Naive thymus-derived CD4-positive, alpha-beta T cell (primary cell): ENCODE data around the gene LCN12. TPM values are rescaled to one million over a fixed set of nuclear protein-coding genes. Genes with fewer than 3 reads are reported as not detected.

Source experiments
- ATAC-seq: fragments of 150-1000 bp; cut with Tn5 transposase; 2 replicates; pipeline ENCODE4 v1.10.0; 2021; ENCODE audit warnings: mild to moderate bottlenecking, moderate library complexity
- CTCF ChIA-PET: fragments of 350-600 bp; sonication (Branson Sonifier 250); formaldehyde crosslinking; loops from one replicate; lab custom pipeline; 2021; ENCODE audit warnings: antibody characterized with exemption; lab: Charles Lee
- POLR2A ChIA-PET: fragments of 350-600 bp; sonication (Branson Sonifier 250); formaldehyde crosslinking; loops from one replicate; lab custom pipeline; 2021; ENCODE audit warnings: antibody characterized with exemption, inconsistent platforms; lab: Charles Lee
- DNase-seq, 9 donors: peaks; one replicate each; pipeline versions ENCODE4 v3.0.0 to v3.0.0-alpha.2; 2020 to 2022; ENCODE audit warnings: mixed read lengths in 1 of 9
- H3K27ac ChIP-seq: one replicate; pipeline ENCODE4 v1.7.0; 2013; ENCODE audit warnings: mild to moderate bottlenecking, low read depth, low read length, moderate library complexity
- H3K27me3 ChIP-seq, 2 donors: one replicate each; pipeline ENCODE4 v1.7.0; 2013; ENCODE audit warnings: low read length in 2 of 2, mild to moderate bottlenecking in 2 of 2, moderate library complexity in 2 of 2; ENCODE audit not compliant: control insufficient read depth in 2 of 2, insufficient read depth in 2 of 2
- H3K36me3 ChIP-seq, 3 experiments: 1 replicate in 2 of 3; 2 replicates in 1 of 3; pipeline ENCODE4 v1.7.0; 2013; ENCODE audit warnings: low read length in 3 of 3, mild to moderate bottlenecking in 3 of 3, moderate library complexity in 1 of 3; ENCODE audit not compliant: insufficient read depth in 3 of 3, control insufficient read depth in 2 of 3
- H3K4me1 ChIP-seq, 2 donors: one replicate each; pipeline ENCODE4 v1.7.0; 2013; ENCODE audit warnings: low read length in 2 of 2, mild to moderate bottlenecking in 2 of 2, moderate library complexity in 1 of 2; ENCODE audit not compliant: control insufficient read depth in 2 of 2, insufficient read depth in 2 of 2
- H3K4me3 ChIP-seq: 2 replicates; pipeline ENCODE4 v1.7.0; 2013; ENCODE audit warnings: mild to moderate bottlenecking, low read length
- H3K9me3 ChIP-seq, 3 experiments: 1 replicate in 2 of 3; 2 replicates in 1 of 3; pipeline ENCODE4 v1.7.0; 2013; ENCODE audit warnings: low read length in 3 of 3; ENCODE audit not compliant: control insufficient read depth in 2 of 3
- H3K27ac Mint-ChIP-seq, 9 donors: one replicate each; pipeline ENCODE4 v1.8.0; 2020 to 2022; ENCODE audit warnings: mixed read lengths in 9 of 9, mild to moderate bottlenecking in 8 of 9, moderate library complexity in 5 of 9, inconsistent platforms in 2 of 9
- H3K27me3 Mint-ChIP-seq, 5 donors: one replicate each; pipeline ENCODE4 v1.8.0; 2021 to 2022; ENCODE audit warnings: mixed read lengths in 5 of 5, mild to moderate bottlenecking in 1 of 5
- H3K36me3 Mint-ChIP-seq, 5 donors: one replicate each; pipeline ENCODE4 v1.8.0; 2020 to 2022; ENCODE audit warnings: mixed read lengths in 5 of 5, mild to moderate bottlenecking in 3 of 5, inconsistent platforms in 1 of 5
- H3K4me1 Mint-ChIP-seq, 7 donors: one replicate each; pipeline ENCODE4 v1.8.0; 2020 to 2022; ENCODE audit warnings: mixed read lengths in 7 of 7, mild to moderate bottlenecking in 3 of 7, inconsistent platforms in 1 of 7
- H3K4me3 Mint-ChIP-seq, 10 donors: one replicate each; pipeline ENCODE4 v1.8.0; 2020 to 2022; ENCODE audit warnings: mild to moderate bottlenecking in 10 of 10, mixed read lengths in 10 of 10, moderate library complexity in 6 of 10, inconsistent platforms in 2 of 10
- H3K9me3 Mint-ChIP-seq, 11 donors: one replicate each; pipeline ENCODE4 v1.8.0; 2020 to 2022; ENCODE audit warnings: mixed read lengths in 11 of 11, mild to moderate bottlenecking in 4 of 11, inconsistent platforms in 1 of 11, moderate library complexity in 1 of 11
- intact Hi-C, 2 donors: fragments of 100-400 bp; cut with micrococcal nuclease; formaldehyde crosslinking; loops; one replicate each; pipeline ENCODE4 v1.15.1; 2023
- polyA plus RNA-seq, 2 donors: library from polyadenylated mRNA; unstranded; fragments of 300-500 nt; fragmentation: Illumina TruSeq; gene quantifications; one replicate each; pipeline ENCODE4 v1.2.3, GENCODE V29; 2021
- total RNA-seq, 6 experiments: library from RNA in 5 of 6; stranded (reverse) in 5 of 6; gene quantifications; 1 replicate in 5 of 6; 2 replicates in 1 of 6; pipeline ENCODE4 v1.2.3 and lab custom pipeline; 2021 to 2026

LCN12 gene
- total and polyA plus RNA-seq, 7 experiments from 2014 or later, result 0.89 to 4.9 (median 2.6) TPM; not detected in 2

DNA sequence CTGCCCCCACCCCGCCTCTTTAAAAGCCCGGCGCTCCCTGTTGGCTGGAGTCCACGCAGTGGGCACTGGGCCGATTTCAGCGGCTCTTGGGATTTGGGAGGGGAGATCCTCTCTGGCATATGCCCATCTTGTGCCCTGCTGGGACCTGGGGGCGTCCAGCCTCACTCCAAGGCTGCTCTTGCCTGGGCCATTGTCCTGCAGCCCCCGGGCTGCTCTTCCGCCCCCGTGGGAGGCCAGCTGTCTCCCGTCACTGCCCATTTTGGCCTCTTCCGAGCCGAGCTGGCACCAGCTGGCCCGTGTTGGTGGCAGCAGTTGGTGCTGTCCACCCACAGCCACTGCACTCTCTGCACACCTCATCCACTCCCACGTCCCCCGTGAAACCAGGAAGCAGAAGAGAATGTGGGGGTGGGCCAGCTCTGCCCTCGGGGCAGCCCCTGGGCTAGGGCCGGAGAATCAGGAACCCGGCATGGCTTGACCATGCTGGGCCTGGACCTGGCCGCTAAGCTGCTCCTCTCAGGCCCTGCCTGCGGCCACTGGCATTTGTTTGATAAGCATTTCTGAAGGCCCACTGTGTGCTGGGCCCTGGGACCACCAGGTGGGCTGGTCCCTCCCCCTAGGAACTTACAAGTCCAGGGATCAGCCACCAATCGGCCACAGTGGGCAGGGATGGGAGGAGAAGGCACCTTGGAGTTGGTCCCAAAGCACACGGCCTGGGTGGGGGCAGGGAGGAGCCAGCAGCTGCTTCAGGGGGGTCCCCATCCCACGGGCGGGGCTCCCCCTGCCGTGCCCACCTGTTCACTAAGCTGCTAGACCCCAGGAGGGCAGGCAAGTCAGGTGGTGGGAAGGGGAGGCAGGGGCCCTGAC lies 4.8 kb upstream of the LCN12 start:
- ChIA-PET CTCF (interaction anchor here (0.8 to 1.4 kb wide), 2 partner anchors 81 to 88 kb away, joined by 3 read pairs; partner anchors contain the start of gene ABCA2), POLR2A (interaction anchor here (0.9 to 1.8 kb wide), 6 partner anchors 11 to 104 kb away, joined by 3 to 4 read pairs (median 3); no protein-coding TSS in a partner anchor)
- intact Hi-C loops, result loop anchor here (10.0 kb wide), 2 partner anchors 258 to 278 kb away; partner anchors contain the start of genes CYSRT1 (in 1 of the 2), NDOR1 (in 1 of the 2), RNF208 (in 1 of the 2) and RNF224 (in 1 of the 2)
- Mint-ChIP-seq H3K27me3 (no peaks in the 10 kb centered on the region), H3K27ac (peak overlapping the region in 2 of 9 donors; percentile 24 to 52), H3K9me3 (no peaks in the 10 kb centered on the region), H3K36me3 (no peaks in the 10 kb centered on the region), H3K4me3 (no peak overlapping the region), H3K4me1 (peaks cover 0 to 17% (median 5%) of the 10 kb centered on the region in 7 donors)
- peaks cover 10 to 16% of the 10 kb centered on the region in 2 donors for H3K4me1 ChIP-seq
- H3K27me3 ChIP-seq, result no peaks in the 10 kb centered on the region
- H3K36me3 ChIP-seq, result peaks cover 0 to 10% (median 0%) of the 10 kb centered on the region in 3 experiments
- no peaks in the 10 kb centered on the region for H3K9me3 ChIP-seq
- no peak overlapping the region for H3K4me3 ChIP-seq
- ATAC-seq (no peak), DNase-seq (peak in 1 of 9 donors; percentile 3)
- no peak overlapping the region for H3K27ac ChIP-seq

DNA sequence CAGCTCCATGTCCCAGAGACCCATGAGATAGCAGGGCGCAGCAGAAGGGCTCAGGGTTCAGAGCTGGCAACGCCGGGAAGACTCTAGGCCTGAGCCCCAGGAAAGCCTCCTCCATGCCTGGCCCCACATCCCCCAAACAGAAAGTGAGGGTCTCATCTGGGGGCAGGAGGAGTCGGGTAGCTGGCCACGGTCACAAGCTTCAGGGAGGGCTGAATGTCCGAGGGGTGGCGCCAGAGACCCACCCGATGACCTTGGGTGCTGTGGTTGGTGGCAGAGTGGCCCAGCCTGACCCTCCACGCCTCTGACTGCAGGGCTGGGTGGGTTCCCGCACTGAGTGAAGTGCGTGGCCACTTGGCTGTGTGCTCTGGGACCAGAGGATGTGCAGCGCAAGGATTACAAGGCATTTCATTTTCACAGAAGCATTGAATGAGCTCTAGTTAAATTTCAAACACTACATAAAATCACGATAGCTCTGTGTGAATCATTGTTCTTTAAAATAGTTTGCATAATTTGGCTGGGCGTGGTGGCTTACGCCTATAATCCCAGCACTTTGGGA lies 4.0 kb upstream of the LCN12 start:
- Histone ChIP-seq H3K9me3 (no peaks in the 10 kb centered on the region), H3K27me3 (no peaks in the 10 kb centered on the region), H3K36me3 (peaks cover 0 to 4% (median 0%) of the 10 kb centered on the region in 3 experiments), H3K4me1 (peaks cover 10 to 16% of the 10 kb centered on the region in 2 donors), H3K27ac (no peak overlapping the region), H3K4me3 (no peak overlapping the region)
- H3K4me1 Mint-ChIP-seq, result peaks cover 0 to 17% (median 5%) of the 10 kb centered on the region in 7 donors
- peak in 1 of 9 donors; percentile 3 for DNase-seq
- H3K36me3 Mint-ChIP-seq, result no peaks in the 10 kb centered on the region
- ChIA-PET CTCF (interaction anchor here (0.8 to 1.4 kb wide), 2 partner anchors 80 to 87 kb away, joined by 3 read pairs; partner anchors contain the start of gene ABCA2), POLR2A (interaction anchor here (0.9 to 1.8 kb wide), 5 partner anchors 10 to 105 kb away, joined by 3 to 4 read pairs (median 3); no protein-coding TSS in a partner anchor)
- peak overlapping the region in 9 of 10 donors; percentile 5 to 89 (median 53) for H3K4me3 Mint-ChIP-seq
- no peaks in the 10 kb centered on the region for H3K27me3 Mint-ChIP-seq
- intact Hi-C loops, result loop anchor here (2.0 to 10.0 kb wide), 3 partner anchors 87 to 277 kb away; partner anchors contain the start of genes CYSRT1 (in 1 of the 2), NDOR1 (in 1 of the 2), RNF208 (in 1 of the 2) and RNF224 (in 1 of the 2)
- H3K27ac Mint-ChIP-seq, result peak overlapping the region in 5 of 9 donors; percentile 9 to 83 (median 45)
- no peak for ATAC-seq
- no peaks in the 10 kb centered on the region for H3K9me3 Mint-ChIP-seq

DNA sequence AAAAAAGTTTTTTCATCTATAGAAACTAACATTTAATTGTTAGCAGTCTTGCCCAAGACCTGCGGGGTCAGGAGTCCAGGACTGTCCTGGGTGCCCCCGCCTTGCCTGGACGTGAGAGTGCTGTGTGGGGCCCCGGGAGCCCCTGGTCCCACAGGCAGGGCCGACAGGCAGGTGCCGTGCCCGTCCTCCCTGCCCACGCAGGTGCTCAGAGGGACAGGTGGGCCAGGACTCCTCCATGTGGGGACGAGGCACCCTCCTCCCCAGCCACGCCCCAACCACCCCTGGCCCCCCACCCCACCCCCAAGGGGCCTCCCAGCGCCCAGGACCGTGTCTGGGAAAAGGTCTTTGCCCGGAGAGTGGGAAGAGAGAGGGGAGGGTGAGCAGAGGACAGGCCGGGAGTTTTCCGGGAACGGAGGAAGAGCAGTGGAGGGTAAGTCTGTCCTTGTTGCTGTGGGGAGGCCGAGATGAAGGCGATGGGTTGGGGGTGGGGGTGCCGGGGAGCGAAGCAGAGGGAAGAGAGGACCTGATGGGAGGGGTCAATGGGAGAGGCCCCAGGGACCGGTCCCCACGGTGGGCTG lies 2.7 kb upstream of the LCN12 start:
- peaks cover 0 to 17% (median 5%) of the 10 kb centered on the region in 7 donors for H3K4me1 Mint-ChIP-seq
- no peaks in the 10 kb centered on the region for H3K9me3 ChIP-seq
- H3K4me3 Mint-ChIP-seq, result peak overlapping the region; percentile 73 to 89 (median 85)
- no peak for ATAC-seq
- H3K36me3 ChIP-seq, result no peaks in the 10 kb centered on the region
- DNase-seq, result peak in 1 of 9 donors; percentile 8
- H3K27me3 ChIP-seq, result no peaks in the 10 kb centered on the region
- H3K4me1 ChIP-seq, result peaks cover 7 to 16% of the 10 kb centered on the region in 2 donors
- no peaks in the 10 kb centered on the region for H3K9me3 Mint-ChIP-seq
- H3K27ac Mint-ChIP-seq, result peak overlapping the region in 8 of 9 donors; percentile 74 to 89 (median 86)
- intact Hi-C loops, result loop anchor here (1.0 to 10.0 kb wide), 5 partner anchors 29 to 275 kb away; partner anchors contain the start of genes CYSRT1 (in 1 of the 2), NDOR1 (in 1 of the 2), PAXX (in 1 of the 2) and RNF208 (in 1 of the 2)
- H3K4me3 ChIP-seq, result peak overlapping the region; percentile 68
- ChIA-PET POLR2A (no interaction called here), CTCF (no interaction called here)
- H3K27me3 Mint-ChIP-seq, result no peaks in the 10 kb centered on the region
- no peaks in the 10 kb centered on the region for H3K36me3 Mint-ChIP-seq
- peak overlapping the region; percentile 81 for H3K27ac ChIP-seq

DNA sequence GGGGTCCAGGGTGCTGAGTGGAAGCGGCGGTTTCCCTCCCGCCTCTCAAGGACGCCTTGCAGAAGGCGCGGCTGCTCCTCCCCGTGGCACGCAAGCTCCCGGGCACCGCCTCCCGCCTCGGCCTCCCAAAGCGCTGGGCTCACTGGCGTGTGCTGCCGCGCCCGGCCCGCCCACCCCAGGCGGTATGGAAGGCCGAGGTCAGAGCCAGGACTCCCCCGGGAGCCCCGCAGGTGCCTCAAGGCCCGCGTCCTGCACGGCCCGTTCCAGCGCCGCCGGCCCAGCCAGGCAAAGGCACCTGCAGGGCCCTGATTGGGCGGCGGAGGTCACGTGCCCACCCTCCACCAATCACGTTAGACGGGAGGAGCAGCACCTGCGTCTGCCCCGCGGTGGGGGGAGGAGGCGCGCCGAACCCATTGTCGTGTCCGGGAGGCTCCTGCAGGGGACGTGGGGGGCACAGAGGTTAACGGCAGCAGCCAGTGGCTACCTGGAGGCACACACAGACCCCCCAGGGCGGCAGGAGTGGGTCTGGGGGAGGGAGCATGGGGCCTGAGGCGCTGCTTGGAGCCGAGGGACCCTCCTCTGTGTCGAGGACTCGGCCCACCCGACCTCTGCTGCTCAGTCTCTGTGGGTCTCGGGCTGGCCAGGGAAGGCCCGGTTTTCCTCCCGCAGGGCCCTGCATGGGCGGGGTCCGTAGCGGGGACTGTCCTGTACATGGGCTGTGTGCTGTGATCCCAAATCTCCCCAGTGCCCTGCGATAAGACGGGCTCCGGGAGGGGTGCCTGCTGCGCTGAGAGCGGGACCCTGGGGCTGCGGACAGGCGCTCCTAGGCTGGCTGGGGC lies 2.0 kb upstream of the LCN12 start:
- no peaks in the 10 kb centered on the region for H3K36me3 Mint-ChIP-seq
- peak overlapping the region; percentile 74 to 93 (median 86) for H3K4me3 Mint-ChIP-seq
- peaks cover 0 to 13% (median 0%) of the 10 kb centered on the region in 7 donors for H3K4me1 Mint-ChIP-seq
- H3K27me3 Mint-ChIP-seq, result no peaks in the 10 kb centered on the region
- peak overlapping the region; percentile 81 for H3K27ac ChIP-seq
- no peaks in the 10 kb centered on the region for H3K36me3 ChIP-seq
- POLR2A ChIA-PET, result interaction anchor here (0.7 to 1.7 kb wide), 2 partner anchors 10 to 78 kb away, joined by 4 read pairs; no protein-coding TSS in a partner anchor
- no peaks in the 10 kb centered on the region for H3K9me3 ChIP-seq
- peak overlapping the region; percentile 66 to 91 (median 86) for H3K27ac Mint-ChIP-seq
- peak; percentile 89 to 97 (median 95) for DNase-seq
- H3K4me1 ChIP-seq, result peaks cover 4 to 13% of the 10 kb centered on the region in 2 donors
- ATAC-seq, result peak; percentile 97
- intact Hi-C loops, result loop anchor here (1.0 to 10.0 kb wide), 6 partner anchors 28 to 275 kb away; partner anchors contain the start of genes PAXX (in 2 of the 2), CYSRT1 (in 1 of the 2), NDOR1 (in 1 of the 2) and RNF208 (in 1 of the 2)
- no peaks in the 10 kb centered on the region for H3K9me3 Mint-ChIP-seq
- peak overlapping the region; percentile 68 for H3K4me3 ChIP-seq
- CTCF ChIA-PET, result no interaction called here
- no peaks in the 10 kb centered on the region for H3K27me3 ChIP-seq

- H3K4me3 ChIP-seq, result peak overlapping the region; percentile 68
- peaks cover 0 to 10% of the 10 kb centered on the region in 2 donors for H3K4me1 ChIP-seq
- no peaks in the 10 kb centered on the region for H3K27me3 ChIP-seq
- ChIA-PET POLR2A (interaction anchor here (0.7 to 1.7 kb wide), 3 partner anchors 9 to 152 kb away, joined by 3 to 4 read pairs (median 4); no protein-coding TSS in a partner anchor), CTCF (no interaction called here)
- Mint-ChIP-seq H3K9me3 (no peaks in the 10 kb centered on the region), H3K4me1 (peaks cover 0 to 13% (median 0%) of the 10 kb centered on the region in 7 donors), H3K27ac (peak overlapping the region in 8 of 9 donors; percentile 74 to 91 (median 82)), H3K4me3 (peak overlapping the region; percentile 74 to 93 (median 86)), H3K27me3 (no peaks in the 10 kb centered on the region), H3K36me3 (no peaks in the 10 kb centered on the region)
- ATAC-seq (no peak), DNase-seq (peak in 1 of 9 donors; percentile 12)
- peak overlapping the region; percentile 81 for H3K27ac ChIP-seq
- no peaks in the 10 kb centered on the region for H3K9me3 ChIP-seq
- intact Hi-C loops, result loop anchor here in 1 of 2 donors (5.0 kb wide), 1 partner anchor 42 kb away; the partner anchor contains the start of gene PAXX
- no peaks in the 10 kb centered on the region for H3K36me3 ChIP-seq
Observed at GRCh38 chr9:136950656-136951276, 1.3 kb upstream of the LCN12 start.
